Measurements from ENCODE around the gene HRCT1. TPM values are rescaled to one million over a fixed set of nuclear protein-coding genes. Genes with fewer than 3 reads are reported as not detected.
"Not testable (repeated sequence)": the region's sequence is repeated elsewhere in the genome, so short reads cannot be mapped to it uniquely, and the experiment has no call there.

Gene HRCT1
- polyA plus RNA-seq, 4 donors: 0.21 to 3.3 (median 0.50) TPM; not detected in 1

DNA sequence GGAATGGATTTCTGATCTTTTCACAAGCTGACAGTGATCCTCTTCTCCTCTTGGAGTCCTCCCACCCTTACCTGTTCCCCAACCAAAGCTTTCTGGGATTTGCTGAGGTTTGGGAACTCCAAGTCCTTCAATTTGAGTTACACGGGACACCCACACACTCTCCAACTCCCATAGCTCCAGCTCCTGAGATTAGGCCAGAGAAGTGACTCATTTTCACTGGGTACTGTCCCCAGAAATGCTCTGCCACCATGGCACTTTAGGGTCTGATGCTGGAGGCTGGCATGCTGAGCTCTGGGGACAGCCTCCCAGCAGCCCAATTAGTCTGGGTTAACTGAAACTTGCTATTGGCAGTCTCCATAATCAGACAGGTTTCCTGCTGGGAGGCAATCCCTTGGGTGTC lies 14.0 kb upstream of the HRCT1 start:
- DNase-seq (ENCODE audit: low read depth in 4 of 4, low spot score in 3 of 4): no peak

DNA sequence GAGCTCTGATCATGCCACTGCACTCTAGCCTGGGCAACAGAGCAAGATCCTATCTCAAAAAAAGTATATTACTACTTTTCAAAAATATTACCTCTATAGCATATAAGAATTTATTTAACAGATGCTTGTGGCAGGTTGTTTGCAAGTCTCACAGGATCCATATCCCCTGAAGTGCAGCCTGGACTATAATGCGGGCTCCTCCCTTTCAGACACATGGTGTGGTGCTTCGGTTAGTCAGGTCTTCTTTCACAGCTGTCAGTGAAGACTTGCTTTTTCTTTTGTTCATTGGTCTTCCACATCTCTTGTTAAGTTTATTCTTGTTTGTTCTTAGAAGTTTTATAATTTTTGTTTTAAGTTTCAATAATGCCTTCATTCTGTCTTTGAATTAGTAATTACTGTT lies 9.4 kb upstream of the HRCT1 start:
- DNase-seq (ENCODE audit: low read depth in 4 of 4, low spot score in 3 of 4): no peak

DNA sequence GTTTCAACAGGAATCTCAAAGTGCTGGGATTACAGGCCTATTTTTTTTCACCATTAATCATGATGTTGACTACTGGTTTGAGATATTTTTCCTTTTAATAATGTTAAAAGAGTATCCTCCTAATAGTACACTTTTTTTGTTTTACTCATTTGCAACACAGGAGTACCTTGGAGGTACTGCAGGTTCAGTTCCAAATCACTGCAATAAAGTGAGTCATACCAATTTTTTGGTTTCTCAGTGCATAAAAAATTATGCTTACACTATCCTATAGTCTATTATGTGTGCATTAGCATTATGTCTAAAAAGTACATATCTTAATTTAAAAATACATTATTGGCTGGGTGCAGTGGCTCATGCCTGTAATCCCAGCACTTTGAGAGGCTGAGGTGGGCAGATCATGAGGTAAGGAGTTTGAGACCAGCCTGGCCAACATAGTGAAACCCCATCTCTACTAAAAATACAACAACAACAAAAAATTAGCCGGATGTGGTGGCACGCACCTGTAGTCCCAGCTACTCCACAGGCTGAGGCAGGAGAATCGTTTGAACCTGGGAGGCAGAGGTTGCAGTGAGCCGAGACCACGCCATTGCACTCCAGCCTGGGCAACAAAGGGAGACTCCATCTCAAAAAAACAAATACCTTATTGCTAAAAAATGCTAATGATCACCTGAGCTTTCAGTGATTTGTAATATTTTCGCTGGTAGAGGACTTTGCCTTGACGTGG lies 8.5 kb upstream of the HRCT1 start:
- DNase-seq (ENCODE audit: low read depth in 4 of 4, low spot score in 3 of 4): not testable (repeated sequence)

DNA sequence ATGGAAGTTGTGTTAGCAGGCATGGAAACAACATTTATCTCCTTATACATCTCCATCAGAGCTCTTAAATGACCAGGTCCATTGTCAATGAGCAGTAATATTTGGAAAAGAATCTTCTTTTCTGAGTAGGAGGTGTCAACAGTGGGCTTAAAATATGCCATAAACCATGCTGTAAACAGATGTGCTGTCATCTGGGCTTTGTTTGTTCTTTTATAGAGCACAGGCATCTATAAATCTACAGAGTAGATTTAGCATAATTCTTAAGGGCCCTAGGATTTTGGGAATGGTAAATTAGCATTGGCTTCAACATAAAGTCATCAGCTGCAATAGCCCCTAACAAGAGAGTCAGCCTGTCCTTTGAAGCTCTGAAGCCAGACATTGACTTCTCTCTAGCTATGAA lies 7.7 kb upstream of the HRCT1 start:
- no peak for DNase-seq (ENCODE audit: low read depth in 4 of 4, low spot score in 3 of 4)

DNA sequence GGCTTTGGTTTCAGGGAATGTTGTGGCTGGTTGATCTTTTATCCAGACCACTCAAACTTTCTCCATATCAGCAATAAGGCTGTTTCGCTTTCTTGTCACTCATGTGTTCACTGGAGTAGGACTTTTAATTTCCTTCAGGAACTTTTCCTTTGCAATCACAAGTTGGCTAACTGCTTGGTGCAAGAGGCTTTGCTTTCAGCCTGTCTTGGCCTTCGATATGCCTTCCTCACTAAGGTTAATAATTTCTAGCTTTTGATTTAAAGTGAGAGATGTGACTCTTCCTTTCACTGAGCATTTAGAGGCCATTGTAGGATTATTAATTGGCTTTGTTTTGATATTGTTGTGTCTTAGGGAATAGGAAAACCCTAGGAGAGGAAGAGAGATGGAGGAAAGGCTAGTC lies 7.0 kb upstream of the HRCT1 start:
- DNase-seq (ENCODE audit: low read depth in 4 of 4, low spot score in 3 of 4): no peak

DNA sequence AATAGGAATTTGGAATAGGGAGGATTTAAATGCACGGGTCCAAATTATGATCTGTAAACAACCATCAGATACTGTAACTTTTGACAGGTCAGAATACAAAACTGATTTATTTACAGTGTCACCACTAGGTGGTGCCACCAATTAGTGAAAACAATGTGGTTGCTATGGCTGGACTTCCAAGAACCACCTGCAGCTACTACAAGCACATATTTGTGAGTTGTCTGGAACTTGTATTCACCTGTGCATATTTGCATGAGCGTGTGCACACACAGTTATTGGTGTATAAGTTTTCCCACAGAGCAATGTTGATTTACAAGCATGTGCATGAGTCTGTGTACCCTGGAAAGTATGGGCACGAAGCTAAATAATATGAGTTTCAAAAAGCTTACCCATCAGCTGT lies 3.0 kb upstream of the HRCT1 start:
- DNase-seq (ENCODE audit: low read depth in 4 of 4, low spot score in 3 of 4): no peak

DNA sequence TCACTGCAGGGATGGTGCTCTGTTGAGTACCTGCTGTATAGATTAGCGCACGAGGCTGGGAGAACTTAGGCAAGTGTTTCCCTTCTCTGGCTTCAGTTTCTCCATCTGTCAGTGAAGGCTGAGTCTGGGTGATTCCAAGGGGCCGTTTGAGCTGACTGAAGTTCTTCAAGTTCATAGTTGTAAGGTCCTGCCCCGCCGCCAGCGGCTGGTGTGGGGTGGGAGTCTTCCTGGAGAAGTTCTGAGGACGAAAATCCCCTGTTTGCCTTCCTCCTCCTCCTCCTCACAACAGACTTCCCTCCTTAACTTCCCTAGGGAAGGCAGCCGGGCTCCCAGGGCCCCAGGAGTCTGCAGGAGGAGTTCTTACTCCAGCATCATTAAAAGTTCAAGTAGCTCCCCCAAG lies 1.7 kb upstream of the HRCT1 start:
- no peak for DNase-seq (ENCODE audit: low read depth in 4 of 4, low spot score in 3 of 4)

DNA sequence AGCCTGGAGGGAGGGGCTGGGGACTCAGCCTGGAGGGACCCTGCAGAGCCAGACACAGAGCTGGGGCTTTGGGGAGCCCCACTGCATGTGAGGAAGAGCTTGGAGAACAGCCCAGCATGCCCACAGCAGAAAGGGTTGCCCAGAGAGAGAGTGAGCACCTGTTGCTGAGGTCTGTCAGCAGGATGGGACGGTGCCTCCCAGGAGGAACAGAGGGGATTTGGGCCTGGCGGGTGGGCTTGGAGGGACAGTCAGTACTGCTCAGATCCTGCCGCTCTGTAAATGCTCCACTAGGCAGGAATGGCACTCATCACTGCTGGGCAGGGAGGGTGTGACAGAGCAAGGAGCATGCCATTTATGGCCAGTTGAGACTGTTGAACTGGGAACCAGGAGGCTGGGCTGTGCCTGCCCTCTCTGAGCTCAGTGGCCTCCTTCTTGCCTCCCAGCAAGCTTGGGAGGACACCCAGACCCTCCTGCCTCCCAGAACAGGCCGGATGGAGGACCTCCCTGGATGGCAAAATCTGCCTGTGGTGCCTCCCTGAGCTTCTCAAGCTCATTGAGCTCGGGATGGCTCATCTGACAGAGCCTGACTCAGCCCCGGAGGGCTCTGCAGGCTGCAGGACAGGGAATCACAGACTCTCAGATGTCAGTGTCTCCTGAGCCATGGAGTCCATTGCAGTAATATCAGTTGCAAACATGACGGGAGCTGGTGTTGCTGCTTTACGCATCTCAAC lies 786 bp upstream of the HRCT1 start:
- DNase-seq (ENCODE audit: low read depth in 4 of 4, low spot score in 3 of 4): no peak

DNA sequence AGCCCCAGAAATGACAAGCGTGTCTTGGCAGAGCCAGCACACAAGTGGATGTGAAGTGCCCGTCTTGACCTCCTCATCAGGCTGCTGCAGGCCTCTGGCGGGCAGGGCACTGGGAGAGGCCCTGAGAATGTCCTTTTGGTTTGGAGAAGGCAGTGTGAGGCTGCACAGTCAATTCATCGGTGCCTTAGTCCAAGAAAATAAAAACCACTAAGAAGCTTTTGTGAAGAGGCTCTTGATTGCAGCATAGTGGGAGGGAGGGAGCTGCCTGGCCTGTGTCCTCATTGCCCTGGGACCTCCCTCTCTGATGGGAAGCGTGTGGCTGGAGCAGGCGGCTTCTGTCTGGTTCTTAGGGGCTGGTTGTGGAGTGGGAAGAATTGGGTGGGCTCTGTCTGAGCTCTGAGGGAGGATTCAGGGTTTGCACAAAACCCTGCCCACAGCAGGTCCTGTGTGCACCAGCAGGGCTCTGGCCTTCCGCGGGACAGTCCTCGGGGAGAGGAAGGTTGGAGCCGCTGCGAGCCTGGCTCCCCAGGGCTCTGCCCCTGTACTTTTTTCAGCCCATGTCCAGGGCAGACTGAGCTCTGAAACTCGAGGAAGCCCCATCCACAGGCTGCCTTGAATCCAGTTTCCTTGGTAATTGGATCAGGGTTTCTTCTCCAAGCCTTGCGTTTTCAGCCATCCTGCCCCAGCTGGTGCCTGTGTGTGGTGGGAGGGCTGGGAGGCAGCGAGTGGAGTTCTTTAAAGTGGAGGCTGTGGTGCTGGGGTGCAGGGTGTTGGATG lies 1.1 kb downstream of the HRCT1 start:
- DNase-seq (ENCODE audit: low read depth in 4 of 4, low spot score in 3 of 4): no peak

DNA sequence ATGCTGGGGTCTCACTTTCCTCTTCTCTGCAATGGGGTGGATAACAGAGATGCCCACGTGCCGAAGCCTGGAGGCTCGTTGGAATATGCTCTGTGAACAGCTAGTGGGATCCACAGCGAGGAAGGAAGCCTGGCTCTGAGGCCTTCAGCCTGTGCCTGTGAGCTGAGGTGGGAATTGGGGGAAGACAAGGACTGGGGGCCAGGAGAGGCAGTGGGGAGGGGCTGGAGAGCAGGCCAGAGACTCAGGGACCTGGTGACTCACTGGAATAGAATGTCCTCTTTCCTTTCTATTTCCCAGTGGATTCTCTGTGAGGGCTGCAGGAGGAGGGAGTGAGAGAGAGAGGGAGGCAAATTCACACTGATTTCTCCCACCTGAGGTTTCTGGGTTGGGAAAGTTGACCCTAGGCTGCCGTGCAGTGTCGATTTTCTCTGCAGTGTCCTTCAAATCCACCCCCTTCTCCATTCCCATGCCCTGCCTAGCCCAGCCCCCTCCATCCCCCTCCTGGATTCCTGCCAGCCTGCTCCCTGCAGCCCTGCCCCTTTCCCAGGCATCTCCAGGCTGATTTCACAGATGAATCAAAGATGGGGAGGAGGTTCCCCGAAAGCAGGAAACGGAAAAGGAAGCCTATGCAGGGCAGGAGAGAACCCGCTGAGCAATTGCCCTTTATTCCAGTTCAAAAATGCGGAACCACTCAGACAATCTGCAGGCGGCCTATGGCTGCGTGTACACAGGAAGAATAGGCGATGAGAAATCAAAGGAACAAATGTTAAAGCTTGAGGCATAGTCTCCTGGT lies 1.9 kb downstream of the HRCT1 start:
- DNase-seq (ENCODE audit: low read depth in 4 of 4, low spot score in 3 of 4): no peak

DNA sequence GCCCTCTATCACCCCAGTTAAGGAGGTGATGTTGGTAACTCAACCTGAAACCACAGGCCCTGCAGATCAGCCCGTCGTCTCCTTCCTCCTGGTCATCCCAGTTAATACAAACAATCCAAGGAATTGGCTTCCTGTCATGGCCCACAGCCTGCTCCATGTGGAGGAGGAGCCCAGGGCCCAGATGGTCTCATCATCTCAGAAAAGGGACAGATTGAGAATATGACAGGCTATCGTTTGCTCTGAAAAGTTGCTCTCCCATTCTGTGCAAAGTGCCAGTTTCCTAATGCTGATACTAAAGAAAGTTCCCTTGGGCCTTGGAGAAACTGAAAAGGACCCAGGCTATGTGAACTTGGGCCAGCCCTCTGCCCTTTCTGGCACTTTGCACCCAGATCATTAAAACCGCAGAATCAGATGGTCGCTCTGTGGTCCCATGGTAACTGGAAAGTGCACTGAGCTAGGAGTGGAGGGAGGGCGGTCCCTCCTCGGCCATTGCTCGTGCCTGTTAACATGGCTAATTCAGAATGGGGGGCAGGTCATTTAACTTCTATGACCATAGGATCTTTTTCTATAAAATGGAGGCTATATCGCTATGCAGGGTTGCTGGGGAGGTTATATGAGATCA lies 2.6 kb downstream of the HRCT1 start:
- no peak for DNase-seq (ENCODE audit: low read depth in 4 of 4, low spot score in 3 of 4)

DNA sequence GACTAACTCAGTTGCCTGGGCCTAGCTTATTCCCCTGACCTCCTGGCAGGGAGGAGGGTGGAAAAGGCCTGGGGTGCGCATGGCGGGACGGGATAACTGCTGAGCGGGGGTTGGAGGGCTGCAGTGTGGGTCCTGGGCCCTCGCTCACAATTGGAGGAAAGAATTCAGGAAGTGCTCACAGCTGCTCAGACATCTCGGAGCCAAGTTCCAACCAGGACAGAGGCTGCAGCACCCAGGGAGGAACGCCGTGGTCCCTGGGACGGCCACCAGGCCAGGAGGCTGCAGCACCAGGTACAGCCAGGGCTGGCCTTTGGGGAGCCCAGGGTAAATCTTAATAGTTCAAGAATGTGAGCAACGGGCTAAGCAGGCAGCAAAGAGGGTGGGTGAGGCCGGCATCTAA lies 3.3 kb downstream of the HRCT1 start, which contains the start of gene SPAAR:
Gene SPAAR, plus strand, starts transcription at position 217 of the 400 bp plus-strand sequence. CDS start 974 bp downstream, outside the sequence.
- no peak for DNase-seq (ENCODE audit: low read depth in 4 of 4, low spot score in 3 of 4)

DNA sequence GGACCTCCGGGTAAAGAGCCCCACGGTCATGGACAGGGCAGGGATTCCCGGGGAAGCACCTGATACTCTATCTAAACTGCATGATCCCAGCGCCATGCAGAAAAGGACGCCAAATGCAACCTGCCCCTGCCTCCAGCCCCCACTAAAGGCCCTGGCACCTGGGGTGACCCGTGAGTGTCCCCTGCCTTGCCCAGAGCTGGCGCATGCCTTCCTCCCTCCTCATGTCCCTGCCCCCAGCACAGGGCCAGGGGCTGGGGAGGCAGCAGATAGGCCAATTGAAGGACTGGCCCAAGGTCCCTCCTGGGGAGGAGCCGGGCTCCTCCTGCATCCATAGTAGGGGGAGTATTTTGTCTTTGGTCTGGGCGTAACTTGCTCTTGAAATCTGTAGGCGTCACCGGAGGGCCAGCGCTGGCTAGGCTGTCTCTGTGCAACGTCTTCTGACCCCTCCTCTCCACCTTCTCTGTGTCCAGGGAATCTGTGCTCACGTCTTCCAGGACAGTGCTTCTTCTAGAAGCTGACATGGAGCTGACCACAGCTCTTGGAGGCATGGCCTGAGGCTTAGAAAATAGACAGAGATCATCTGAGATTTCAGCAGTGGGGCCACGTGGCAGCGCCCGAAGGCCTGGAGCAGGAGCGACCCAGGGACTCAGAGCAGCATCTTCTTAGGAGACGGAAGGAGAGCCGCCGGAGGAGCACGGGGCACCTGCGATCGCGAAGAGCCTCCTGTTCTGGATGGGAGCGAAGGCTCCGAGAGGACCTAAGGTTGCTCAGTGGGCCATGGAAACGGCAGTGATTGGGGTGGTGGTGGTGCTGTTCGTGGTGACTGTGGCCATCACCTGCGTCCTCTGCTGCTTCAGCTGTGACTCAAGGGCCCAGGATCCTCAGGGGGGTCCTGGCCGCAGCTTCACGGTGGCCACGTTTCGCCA lies 3.9 kb downstream of the HRCT1 start:
- DNase-seq (ENCODE audit: low read depth in 4 of 4, low spot score in 3 of 4): no peak

DNA sequence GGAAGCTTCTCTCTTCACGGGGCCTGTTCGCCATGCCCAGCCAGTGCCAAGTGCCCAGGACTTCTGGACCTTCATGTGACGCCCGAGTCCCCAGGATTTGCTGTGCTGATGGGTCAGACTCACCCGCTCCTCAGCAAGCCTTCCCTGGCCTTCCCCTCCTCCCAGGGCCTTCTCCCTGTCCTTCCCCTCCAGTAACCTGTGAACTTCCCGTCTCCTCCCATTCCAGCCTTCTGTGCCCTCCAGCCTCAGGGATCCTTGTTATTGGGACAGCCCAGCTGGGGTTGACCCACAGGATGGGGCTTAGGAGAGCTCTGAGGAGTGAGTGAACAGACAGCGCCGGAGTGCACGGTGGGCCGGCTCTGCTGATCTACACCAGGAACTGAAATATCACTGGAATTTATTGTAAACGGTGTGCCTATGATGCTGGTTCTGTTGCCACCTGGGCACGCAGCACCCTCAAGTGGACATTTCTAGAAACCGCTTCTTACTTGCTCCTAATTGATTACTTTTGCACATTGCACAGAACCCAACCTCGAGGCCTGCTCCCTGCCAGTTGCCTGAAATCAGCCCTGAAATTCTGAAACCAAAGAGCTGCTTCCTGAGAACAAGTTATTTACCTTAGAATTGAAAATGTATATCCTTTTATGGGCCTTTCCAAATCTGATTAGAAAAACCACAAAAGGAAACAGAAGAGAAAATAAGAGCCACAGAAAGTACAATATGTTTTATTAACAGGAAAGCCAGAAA lies 4.8 kb downstream of the HRCT1 start:
- no peak for DNase-seq (ENCODE audit: low read depth in 4 of 4, low spot score in 3 of 4)

DNA sequence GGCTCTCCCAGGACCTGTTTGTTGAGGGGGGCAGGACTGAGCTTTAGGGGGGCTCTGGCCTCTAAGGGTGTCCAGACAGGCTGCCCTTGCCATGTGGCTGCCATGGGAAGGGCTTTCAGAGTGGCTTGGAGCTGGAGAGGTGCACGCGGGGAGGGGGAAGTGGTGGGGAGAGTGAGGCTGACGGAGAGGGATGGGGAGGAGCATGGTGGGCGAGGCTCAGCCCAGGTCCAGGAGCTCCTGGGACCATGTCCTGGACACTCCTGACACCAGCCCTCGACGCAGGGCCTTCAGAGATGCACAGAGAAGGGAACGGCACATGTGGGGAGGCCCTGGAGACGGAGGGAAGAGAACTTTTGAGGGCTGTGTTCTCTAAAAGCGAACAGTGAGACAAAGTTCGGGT lies 5.7 kb downstream of the HRCT1 start:
- no peak for DNase-seq (ENCODE audit: low read depth in 4 of 4, low spot score in 3 of 4)

DNA sequence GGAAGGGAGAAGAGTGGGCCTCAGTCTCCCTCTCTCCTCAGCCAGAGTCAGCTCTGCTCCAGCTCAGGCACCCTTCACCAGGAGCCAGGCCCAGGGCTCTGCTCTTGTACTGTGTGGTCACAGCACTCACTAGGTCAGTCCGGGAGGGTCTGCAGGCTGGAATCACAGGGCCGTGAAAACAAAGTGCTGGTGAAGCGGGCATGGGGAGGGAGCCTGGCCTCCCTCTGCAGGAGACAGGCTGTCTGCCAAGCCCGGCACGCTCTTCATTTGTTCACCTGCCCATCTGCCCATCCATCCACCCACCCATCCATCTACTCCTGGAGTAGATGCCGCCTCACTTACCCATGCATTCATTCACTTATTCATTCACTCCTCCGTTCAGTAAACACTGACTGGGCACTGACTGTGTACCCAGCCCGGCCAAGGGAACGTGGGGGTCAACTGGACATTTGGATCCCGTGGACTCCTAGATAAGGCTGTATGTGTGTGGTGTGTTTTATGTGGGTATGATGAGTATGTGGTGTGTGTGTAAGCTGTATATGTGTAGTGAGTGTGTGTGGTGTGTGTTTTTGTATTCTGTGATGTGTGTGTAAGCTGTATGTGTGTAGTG lies 6.9 kb downstream of the HRCT1 start:
- no peak for DNase-seq (ENCODE audit: low read depth in 4 of 4, low spot score in 3 of 4)

DNA sequence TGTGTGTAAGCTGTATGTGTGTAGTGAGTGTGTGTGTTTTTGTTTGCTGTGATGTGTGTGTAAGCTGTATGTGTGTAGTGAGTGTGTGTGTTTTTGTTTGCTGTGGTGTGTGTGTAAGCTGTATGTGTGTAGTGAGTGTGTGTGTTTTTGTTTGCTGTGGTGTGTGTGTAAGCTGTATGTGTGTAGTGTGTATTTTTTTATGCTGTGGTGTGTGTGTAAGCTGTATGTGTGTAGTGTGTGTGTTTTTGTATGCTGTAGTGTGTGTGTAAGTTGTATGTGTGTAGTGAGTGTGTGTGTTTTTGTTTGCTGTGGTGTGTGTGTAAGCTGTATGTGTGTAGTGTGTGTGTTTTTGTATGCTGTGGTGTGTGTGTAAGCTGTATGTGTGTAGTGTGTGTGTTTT lies 7.4 kb downstream of the HRCT1 start:
- not testable (repeated sequence) for DNase-seq (ENCODE audit: low read depth in 4 of 4, low spot score in 3 of 4)

DNA sequence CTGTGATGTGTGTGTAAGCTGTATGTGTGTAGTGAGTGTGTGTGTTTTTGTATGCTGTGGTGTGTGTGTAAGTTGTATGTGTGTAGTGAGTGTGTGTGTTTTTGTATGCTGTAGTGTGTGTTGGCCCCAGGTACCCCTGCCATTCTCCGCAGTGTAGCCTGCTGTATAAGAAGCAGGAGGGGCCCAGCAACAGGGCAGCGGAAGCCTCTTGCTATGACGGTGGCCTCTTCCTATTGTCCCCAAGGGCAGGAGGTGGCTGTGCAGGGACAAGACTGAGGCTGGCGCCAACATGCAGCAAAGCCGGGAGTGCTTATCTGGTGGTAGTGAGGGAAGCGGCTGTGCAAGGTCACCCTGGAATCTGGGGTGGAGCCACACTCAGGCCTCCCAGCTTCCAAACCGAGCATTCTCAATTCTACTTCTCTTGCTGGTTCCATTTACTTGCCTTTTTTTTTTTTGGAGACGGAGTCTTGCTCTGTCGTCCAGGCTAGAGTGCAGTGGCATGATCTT lies 8.4 kb downstream of the HRCT1 start:
- DNase-seq (ENCODE audit: low read depth in 4 of 4, low spot score in 3 of 4): no peak
